GM12878 (cell line): ENCODE measurements around the gene UROC1. TPM values are rescaled to one million over a fixed set of nuclear protein-coding genes. Genes with fewer than 3 reads are reported as not detected.

Experiments
- ATAC-seq: fragments of 200-7000 bp; cut with Tn5 transposase; 3 replicates; pipeline ENCODE4 v1.9.1; 2020; ENCODE audit warnings: mild to moderate bottlenecking, moderate library complexity
- BruUV-seq: library from RNA; stranded (reverse); fragments of 400-500 nt; replicated peaks from 2 replicates; lab custom pipeline; 2021; lab: Mats Ljungman, UMichigan
- CTCF ChIA-PET: fragments of 300-600 bp; sonication (Branson Sonifier 250); formaldehyde crosslinking; extraction: SDS; loops from one replicate; lab custom pipeline; 2021; ENCODE audit warnings: inconsistent platforms; lab: Yijun Ruan, JAX
- POLR2A ChIA-PET: fragments of 350-600 bp; formaldehyde crosslinking; extraction: SDS; loops from one replicate; lab custom pipeline; 2021; ENCODE audit warnings: inconsistent platforms; lab: Charles Lee
- RAD21 ChIA-PET: fragments of 300-600 bp; sonication (Branson Sonifier 250); formaldehyde crosslinking; loops from one replicate; lab custom pipeline; 2023; ENCODE audit warnings: antibody characterized with exemption; ENCODE audit not compliant: unreplicated experiment; lab: Charles Lee
- SMC1A ChIA-PET: fragments of 300-600 bp; sonication (Branson Sonifier 250); formaldehyde crosslinking; loops from one replicate; lab custom pipeline; 2023; ENCODE audit not compliant: unreplicated experiment, uncharacterized antibody; lab: Charles Lee
- DNase-seq: peaks from one replicate; pipeline ENCODE4 v3.0.0-alpha.2; 2011; ENCODE audit warnings: low read depth, low spot score
- FAIRE-seq: peaks from 3 replicates; lab custom pipeline; 2011; peaks lifted over from hg19 to GRCh38; lab: Jason Lieb, UNC
- H2AFZ ChIP-seq: 2 replicates; pipeline ENCODE4 v1.6.0; 2011; ENCODE audit warnings: low read depth, low read length, control low read depth; ENCODE audit not compliant: control insufficient read depth
- H3K27ac ChIP-seq: 2 replicates; pipeline ENCODE4 v1.5.1; 2011; ENCODE audit warnings: control low read depth; ENCODE audit not compliant: control insufficient read depth, insufficient read depth
- H3K27me3 ChIP-seq, 2 experiments: replicated peaks in 1 of 2; 2 replicates each; pipeline versions ENCODE4 v1.6.0 to v1.6.1; 2011; ENCODE audit warnings: low read length in 1 of 2; ENCODE audit not compliant: control insufficient read depth in 2 of 2, insufficient read depth in 2 of 2
- H3K36me3 ChIP-seq, 2 experiments: 2 replicates each; pipeline ENCODE4 v1.5.1; 2011; ENCODE audit warnings: low read length in 1 of 2; ENCODE audit not compliant: control insufficient read depth in 2 of 2, insufficient read depth in 2 of 2
- H3K4me1 ChIP-seq: 2 replicates; pipeline ENCODE4 v1.6.1; 2011; ENCODE audit warnings: mild to moderate bottlenecking, low read length, moderate library complexity, mixed read lengths; ENCODE audit not compliant: control insufficient read depth, insufficient read depth
- H3K4me2 ChIP-seq: 2 replicates; pipeline ENCODE4 v1.6.0; 2011; ENCODE audit warnings: control low read depth; ENCODE audit not compliant: control insufficient read depth, insufficient read depth
- H3K4me3 ChIP-seq: fragments of 200-600 bp; sonication (generic); 2 replicates; pipeline ENCODE4 v1.5.1; 2016
- H3K79me2 ChIP-seq: 2 replicates; pipeline ENCODE4 v1.6.0; 2011; ENCODE audit warnings: low read length; ENCODE audit not compliant: control insufficient read depth, insufficient read depth
- H3K9ac ChIP-seq: 2 replicates; pipeline ENCODE4 v1.8.0; 2011; ENCODE audit warnings: low read length, control low read depth, mixed read lengths; ENCODE audit not compliant: control insufficient read depth, insufficient read depth
- H3K9me3 ChIP-seq: replicated peaks from 3 replicates; pipeline ENCODE4 v1.5.1; 2011; ENCODE audit warnings: mild to moderate bottlenecking, low read length; ENCODE audit not compliant: control insufficient read depth, insufficient read depth
- H4K20me1 ChIP-seq: 2 replicates; pipeline ENCODE4 v1.6.0; 2011; ENCODE audit not compliant: control insufficient read depth, insufficient read depth
- CUX1 ChIP-seq: IDR thresholded peaks from 2 replicates; pipeline ENCODE4 v1.6.1; 2012; ENCODE audit warnings: improper control_type of control experiment, low read depth, low read length; ENCODE audit not compliant: insufficient replicate concordance
- HDGF ChIP-seq: fragments of 450-650 bp; IDR thresholded peaks from 2 replicates; pipeline ENCODE4 v1.6.1; 2016; ENCODE audit warnings: antibody characterized with exemption
- KDM1A ChIP-seq: fragments of 200-600 bp; sonication (generic); IDR thresholded peaks from 2 replicates; pipeline ENCODE4 v1.6.1; 2016; ENCODE audit warnings: borderline replicate concordance
- NR2C2 ChIP-seq: IDR thresholded peaks from 2 replicates; pipeline ENCODE4 v1.6.1; 2011; ENCODE audit warnings: borderline replicate concordance, low read depth; ENCODE audit not compliant: control insufficient read depth, insufficient read length
- SP1 ChIP-seq: IDR thresholded peaks from one replicate; pipeline ENCODE4 v1.6.1; 2011; ENCODE audit warnings: low read depth, low read length
- ZBTB33 ChIP-seq: fragments of 450-650 bp; IDR thresholded peaks from 2 replicates; pipeline ENCODE4 v1.6.1; 2017; ENCODE audit warnings: mild to moderate bottlenecking
- WGBS: methylation state at CpG from one replicate; pipeline ENCODE4 v1.1.6; 2016; ENCODE audit warnings: low lambda C conversion rate; ENCODE audit not compliant: insufficient replicate concordance, insufficient coverage; ENCODE audit errors: missing lambda C conversion rate; 5-methylcytosine and 5-hydroxymethylcytosine counted together
- in situ Hi-C: fragments of 300-500 bp; cut with MboI; formaldehyde crosslinking; loops from 9 replicates; pipeline ENCODE4 v1.14.3; 2018; ENCODE audit warnings: mixed read lengths
- intact Hi-C: fragments of 100-400 bp; cut with micrococcal nuclease; formaldehyde crosslinking; loops from one replicate; pipeline ENCODE4 v1.14.2; 2022; ENCODE audit not compliant: unreplicated experiment
- polyA plus RNA-seq, 11 experiments: library from polyadenylated mRNA; depleted of rRNA in 4 of 11; unstranded in 6 of 11; stranded (reverse) in 5 of 11; fragments of >200 nt; fragmentation: Nextera tagmentation in 4 of 11; fragmentation: Illumina TruSeq in 1 of 11; extraction: Ambion mirVana in 4 of 11; extraction: Trizol in 1 of 11; gene quantifications; 1 replicate in 1 of 11; 2 replicates in 10 of 11; pipeline versions ENCODE4 v1.2.1 to v1.2.3, GENCODE V29; 2011 to 2016; ENCODE audit warnings: inconsistent platforms in 2 of 11, missing spikeins in 2 of 11, low read depth in 1 of 11
- total RNA-seq, 4 experiments: library from RNA; depleted of rRNA in 3 of 4; stranded (reverse); fragments of >200 nt in 3 of 4; fragmentation: Illumina TruSeq in 1 of 4; extraction: Trizol in 1 of 4; gene quantifications; 2 replicates each; pipeline versions ENCODE4 v1.2.1 to v1.2.3, GENCODE V29; 2013 to 2021

Gene UROC1
- total and polyA plus RNA-seq, 10 of the 15 experiments (the other 5 are each of a cell fraction or from before 2014, with no cell fraction given) = 0.04 TPM; not detected in 9

GRCh38 chr3:126539558-126540250 lies 22.1 kb upstream of the UROC1 start:
- in situ Hi-C loops (no loop called here), intact Hi-C loops (no loop called here)
- TF ChIP-seq NR2C2 (no peak), CUX1 (no peak), ZBTB33 (no peak), KDM1A (no peak), SP1 (no peak), HDGF (no peak)
- SMC1A ChIA-PET = no interaction called here
- Histone ChIP-seq H3K36me3 (no peaks in the 10 kb centered on the region), H3K9ac (no peak overlapping the region), H3K4me1 (no peaks in the 10 kb centered on the region), H3K9me3 (no peaks in the 10 kb centered on the region), H3K27me3 (peaks cover 0 to 2% of the 10 kb centered on the region in 2 experiments; a peak in 2 of 4 replicates), H3K4me2 (no peak overlapping the region), H4K20me1 (no peaks in the 10 kb centered on the region), H2AFZ (no peak overlapping the region), H3K27ac (no peak overlapping the region), H3K79me2 (no peaks in the 10 kb centered on the region), H3K4me3 (no peak overlapping the region)
- POLR2A ChIA-PET = no interaction called here
- ATAC-seq = no peak
- CTCF ChIA-PET = no interaction called here
- WGBS = 76% methylated on average over 10 of the region's 10 CpGs
- RAD21 ChIA-PET = no interaction called here
- no TSS peak for BruUV-seq
- FAIRE-seq = no peak
- DNase-seq = no peak
